ENCODE data around the gene GOSR1.
A peak's percentile ranks its signal among the peaks of the same experiment; 100 is the strongest.
"Not testable (repeated sequence)": the region's sequence is repeated elsewhere in the genome, so short reads cannot be mapped to it uniquely, and the experiment has no call there.

GOSR1 gene

DNA sequence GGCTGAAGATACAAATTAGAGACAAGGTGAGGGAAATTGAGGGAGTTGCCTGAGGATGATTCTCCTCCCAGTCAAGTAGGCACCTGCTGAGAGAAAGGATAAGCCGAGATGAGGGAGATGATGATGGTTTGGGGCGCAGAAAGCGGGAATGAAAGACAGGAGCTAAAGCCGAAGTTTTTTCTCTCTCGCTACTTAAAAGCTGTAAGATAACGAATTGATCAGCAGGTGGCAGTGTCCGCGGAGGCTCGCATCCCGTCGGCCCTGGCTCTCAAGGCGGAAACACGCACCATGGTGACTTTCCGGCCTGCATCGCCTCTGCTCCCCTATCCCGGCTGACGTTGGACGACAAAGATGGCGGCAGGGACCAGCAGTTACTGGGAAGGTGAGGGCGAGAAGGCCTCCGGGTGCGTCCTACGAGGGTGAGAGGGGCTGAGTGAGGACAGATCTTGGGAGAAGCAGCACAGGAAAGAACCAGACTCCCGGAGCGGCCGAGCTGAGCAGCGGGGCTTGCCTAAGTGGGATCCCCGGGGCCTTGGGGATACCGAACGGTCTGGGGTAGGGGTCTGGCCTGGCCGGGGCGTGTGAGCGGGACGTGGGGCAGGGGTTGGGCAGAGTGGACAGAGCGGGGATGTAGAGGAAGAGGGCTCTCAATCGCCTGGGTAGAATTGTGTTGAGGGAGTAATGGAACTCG is at the start of gene GOSR1:
GOSR1 (plus strand) TSS at position 326 of the 691 bp plus-strand sequence; CDS start at position 352, 26 bp downstream.
- DNase-seq (ENCODE audit: low read depth in 2 of 2): peak; percentile 79 to 85

GRCh38 chr17:30427611-30428010 is 49.6 kb upstream of the GOSR1 start:
- no peak for DNase-seq (ENCODE audit: low read depth in 2 of 2)

DNA sequence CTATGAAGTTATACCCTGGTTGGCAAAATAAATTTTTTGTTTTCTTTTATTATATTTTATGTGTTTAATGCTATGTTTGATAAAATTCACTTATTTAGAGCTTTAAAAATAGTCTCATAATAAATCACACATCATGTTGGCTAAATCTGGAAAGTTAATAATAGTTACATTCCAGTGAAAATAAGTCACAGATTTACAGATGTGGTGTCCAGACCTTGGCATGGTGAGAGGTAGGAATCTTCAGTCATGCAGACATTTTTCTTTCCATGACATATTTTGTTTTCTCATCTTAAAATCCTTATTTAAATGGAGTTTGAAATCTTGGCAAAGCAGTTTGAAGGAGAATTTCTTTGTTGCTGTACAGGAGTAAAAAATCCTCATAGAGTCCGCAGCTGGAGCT is 48.1 kb upstream of the GOSR1 start:
- no peak for DNase-seq (ENCODE audit: low read depth in 2 of 2)

DNA sequence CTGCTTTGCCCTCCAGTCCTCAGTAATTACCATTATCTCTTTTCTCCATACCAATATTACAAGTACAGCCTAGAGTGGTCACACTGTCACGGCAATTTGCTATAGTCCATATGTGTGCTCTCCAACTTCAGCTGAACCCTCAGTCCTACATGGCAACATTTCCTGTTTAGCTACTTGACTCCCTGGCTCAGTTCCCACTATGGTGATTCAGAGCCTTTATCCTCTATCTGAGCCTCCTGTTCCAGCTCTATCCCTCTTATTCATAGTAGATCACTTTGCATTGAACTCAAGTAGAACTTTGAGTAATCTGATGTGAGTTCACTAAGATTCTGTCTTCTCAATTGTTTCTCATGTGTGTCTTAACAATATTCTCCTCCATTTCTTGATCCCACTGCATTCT is 43.7 kb upstream of the GOSR1 start:
- no peak for DNase-seq (ENCODE audit: low read depth in 2 of 2)

GRCh38 chr17:30436729-30437128 is 40.5 kb upstream of the GOSR1 start:
- DNase-seq (ENCODE audit: low read depth in 2 of 2): no peak

DNA sequence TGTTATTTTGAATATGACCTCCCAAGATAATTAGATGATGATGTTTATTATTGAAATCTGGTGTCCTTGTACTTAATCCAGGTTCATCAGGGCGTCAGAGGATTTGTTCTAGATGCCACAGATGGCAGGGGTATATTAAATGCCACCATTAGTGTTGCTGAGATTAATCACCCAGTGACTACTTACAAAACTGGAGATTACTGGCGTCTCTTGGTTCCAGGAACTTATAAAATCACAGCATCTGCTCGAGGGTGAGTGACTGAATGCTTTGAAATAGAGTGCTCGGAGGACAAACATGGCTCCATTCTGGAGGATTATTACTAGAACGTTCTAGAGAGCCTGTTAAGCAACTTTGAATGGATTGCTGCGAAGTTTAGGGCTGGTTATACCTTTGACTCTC is 33.5 kb upstream of the GOSR1 start:
- DNase-seq (ENCODE audit: low read depth in 2 of 2): no peak

GRCh38 chr17:30446640-30447039 is 30.6 kb upstream of the GOSR1 start:
- not testable (repeated sequence) for DNase-seq (ENCODE audit: low read depth in 2 of 2)

DNA sequence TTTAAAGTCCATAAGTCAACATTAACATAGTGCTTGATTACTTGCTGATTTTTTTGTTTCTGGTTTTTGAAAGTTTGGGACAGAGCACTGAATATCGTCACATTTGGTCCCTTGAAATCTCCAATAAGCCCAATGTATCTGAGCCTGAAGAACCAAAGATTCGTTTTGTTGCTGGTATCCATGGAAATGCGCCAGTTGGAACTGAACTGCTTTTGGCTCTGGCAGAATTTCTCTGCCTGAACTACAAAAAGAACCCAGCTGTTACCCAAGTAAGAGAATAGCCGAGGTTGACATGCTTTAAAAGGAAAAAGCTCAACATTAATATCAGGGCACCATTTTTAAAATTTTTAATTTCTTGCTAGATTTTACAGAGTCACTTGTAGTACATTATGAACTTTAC is 27.7 kb upstream of the GOSR1 start:
- no peak for DNase-seq (ENCODE audit: low read depth in 2 of 2)

DNA sequence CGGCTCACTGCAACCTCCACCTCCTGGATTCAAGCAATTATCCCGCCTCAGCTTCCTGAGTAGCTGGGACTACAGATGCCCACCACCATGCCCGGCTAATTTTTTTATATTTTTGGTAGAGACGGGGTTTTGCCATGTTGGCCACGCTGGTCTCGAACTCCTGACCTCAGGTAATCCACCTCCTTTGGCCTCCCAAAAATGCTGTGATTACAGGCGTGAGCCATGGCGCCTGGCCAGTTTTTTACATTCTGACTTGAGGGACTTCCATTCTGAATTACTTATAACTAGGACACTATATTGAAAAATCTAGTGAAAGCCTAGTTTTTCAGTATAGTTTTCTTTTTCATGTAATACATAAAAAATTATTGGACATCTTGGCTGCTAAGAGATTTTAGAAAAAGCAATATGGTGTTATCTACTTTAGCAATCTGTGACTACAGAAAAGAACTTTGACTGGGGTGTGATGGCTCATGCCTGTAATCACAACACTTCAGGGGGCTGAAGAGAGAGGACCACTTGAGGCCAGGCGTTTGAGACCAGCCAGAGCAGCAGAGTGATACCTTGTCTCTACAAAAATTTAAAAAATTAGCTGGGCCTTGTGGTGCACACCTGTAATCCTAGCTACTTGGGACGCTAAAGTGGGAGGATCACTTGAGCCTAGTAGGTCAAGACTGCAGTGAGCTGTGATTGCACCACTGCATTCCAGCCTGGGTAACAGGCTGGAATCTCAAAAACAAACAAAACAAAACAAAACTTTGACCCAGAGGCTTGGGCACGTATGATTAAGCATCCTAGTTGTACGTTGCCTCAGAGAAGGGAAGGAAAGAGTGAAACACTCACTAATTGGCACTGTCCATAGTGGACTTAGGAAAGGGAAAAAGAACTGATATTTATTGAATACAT is 26.8 kb upstream of the GOSR1 start:
- no peak for DNase-seq (ENCODE audit: low read depth in 2 of 2)

GRCh38 chr17:30454635-30455034 is 22.6 kb upstream of the GOSR1 start:
- no peak for DNase-seq (ENCODE audit: low read depth in 2 of 2)

GRCh38 chr17:30458371-30458770 is 18.8 kb upstream of the GOSR1 start:
- DNase-seq (ENCODE audit: low read depth in 2 of 2): no peak

DNA sequence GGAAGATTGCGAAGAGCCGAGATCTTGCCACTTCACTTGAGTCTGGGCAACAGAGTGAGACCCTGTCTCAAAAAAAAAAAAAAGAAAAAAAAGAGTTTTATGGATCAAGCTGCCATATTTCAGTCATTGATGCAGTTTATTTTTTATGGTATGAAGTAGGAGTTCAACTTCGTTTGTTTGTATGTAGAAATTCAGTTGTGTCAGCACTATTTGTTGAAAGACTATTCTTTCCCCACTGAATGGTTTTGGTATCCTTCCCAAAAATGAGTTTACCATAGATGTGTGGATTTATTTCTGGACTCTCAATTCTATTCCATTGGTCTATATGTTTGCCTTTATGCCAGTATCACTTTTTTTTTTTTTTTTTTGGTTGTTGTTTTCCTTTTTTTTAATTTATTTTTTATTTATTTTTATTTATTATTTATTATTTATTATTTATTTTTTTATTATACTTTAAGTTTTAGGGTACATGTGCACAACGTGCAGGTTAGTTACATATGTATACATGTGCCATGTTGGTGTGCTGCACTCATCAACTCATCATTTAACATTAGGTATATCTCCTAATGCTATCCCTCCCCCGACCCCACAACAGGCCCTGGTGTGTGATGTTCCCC is 18.3 kb upstream of the GOSR1 start:
- DNase-seq (ENCODE audit: low read depth in 2 of 2): not testable (repeated sequence)

DNA sequence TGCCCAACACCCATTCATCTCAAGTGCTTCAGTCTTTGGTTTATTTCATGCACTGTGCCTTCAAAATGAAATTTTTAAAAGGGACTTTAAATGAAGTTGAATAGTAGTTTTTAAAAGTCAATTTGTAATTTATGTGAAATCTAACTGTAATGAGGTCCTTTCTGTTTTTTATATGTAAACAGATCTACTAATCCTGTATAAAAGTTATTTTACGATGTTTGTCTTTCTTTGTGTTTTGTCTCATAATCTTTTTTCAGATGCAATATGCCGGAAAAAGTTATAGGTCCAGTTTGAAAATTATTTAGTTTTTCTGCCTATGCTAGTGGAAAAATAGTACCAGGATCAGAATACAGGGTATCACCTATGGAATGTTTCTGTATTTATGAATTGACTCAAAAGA is 8.7 kb upstream of the GOSR1 start:
- DNase-seq (ENCODE audit: low read depth in 2 of 2): no peak

GRCh38 chr17:30472238-30472890 is 4.8 kb upstream of the GOSR1 start:
- DNase-seq (ENCODE audit: low read depth in 2 of 2): no peak

DNA sequence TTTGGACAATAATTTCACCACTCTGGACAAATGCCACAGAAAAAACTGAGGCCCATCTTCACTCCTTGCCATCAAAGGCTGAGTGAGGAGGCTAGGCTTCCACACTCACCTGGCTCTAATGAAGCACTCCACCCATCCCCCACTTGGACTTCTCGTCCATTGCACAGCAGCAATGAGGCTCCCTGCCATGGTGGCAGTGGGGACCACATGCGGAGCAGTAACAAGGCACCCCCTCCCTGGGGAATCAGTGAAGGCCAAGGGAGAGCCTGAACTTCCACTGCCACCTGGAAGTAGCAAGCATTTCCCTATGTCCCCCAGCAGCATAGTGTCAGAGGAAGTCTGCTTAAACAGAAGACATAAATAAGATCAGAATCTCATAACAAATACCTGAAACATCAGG is 2.0 kb upstream of the GOSR1 start:
- no peak for DNase-seq (ENCODE audit: low read depth in 2 of 2)

- no peak for DNase-seq (ENCODE audit: low read depth in 2 of 2)
Observed at GRCh38 chr17:30476726-30477082, 504 bp upstream of the GOSR1 start.

GRCh38 chr17:30477774-30478115 is 537 bp downstream of the GOSR1 start:
- DNase-seq (ENCODE audit: low read depth in 2 of 2): no peak

DNA sequence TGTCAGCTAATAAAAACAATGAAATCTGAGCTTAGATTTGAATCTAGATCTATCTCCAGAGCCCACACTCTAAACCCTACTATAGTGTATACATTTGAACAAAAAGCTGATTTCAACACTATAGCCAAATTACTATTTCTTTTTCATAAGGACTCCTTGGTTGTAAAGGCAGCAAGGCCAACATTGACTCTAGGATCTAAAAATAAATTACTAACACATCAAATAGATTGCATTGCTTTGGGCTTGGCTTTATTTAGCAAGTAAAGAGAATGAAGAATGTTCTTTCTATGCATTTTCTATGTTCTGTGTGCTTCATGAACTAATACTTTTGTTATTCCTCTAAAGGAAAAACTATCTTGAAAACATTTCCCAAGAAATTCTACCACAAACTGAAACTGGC is 5.3 kb downstream of the GOSR1 start:
- DNase-seq (ENCODE audit: low read depth in 2 of 2): no peak

- no peak for DNase-seq (ENCODE audit: low read depth in 2 of 2)
Observed at GRCh38 chr17:30483159-30483558, 6.0 kb downstream of the GOSR1 start.

- no peak for DNase-seq (ENCODE audit: low read depth in 2 of 2)
Observed at GRCh38 chr17:30493780-30494179, 16.6 kb downstream of the GOSR1 start.

DNA sequence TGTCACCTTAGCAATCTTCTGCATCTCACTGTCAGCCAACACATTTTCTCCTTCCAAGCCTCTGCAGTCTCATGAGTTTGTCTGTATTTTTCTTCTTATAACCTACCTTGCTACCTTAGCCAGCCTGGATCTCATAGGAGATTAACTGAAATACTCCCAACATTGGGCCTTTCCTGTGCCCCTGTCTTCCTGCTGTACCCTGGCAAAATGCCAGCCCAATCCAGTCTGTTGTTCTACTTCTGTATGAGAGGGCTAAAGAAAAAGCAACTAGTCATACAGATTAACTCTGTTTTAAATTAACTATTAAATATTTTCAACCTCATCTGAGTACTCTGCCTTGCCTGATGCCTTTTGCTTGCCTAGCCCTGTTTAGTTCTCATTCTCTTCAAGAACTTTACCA is 18.4 kb downstream of the GOSR1 start:
- DNase-seq (ENCODE audit: low read depth in 2 of 2): no peak

DNA sequence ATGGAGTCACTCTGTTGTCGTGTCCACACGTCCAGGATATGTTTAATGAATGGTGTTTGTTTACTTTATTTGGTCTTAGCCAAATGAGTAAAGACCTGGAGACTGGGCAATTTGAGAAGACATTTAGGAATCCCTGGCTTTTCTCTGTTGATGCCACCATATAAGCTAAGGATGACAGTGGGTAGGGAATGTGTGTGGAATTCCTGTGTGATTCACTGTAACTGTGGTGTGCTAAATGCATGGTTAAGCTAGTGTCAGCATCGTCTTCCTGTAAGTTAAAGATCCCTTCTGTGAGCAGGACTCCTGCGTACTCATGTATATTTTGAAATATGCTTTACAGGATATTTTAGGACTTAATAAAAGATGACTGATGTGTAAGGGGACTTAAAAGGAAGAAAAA is 26.4 kb downstream of the GOSR1 start:
- DNase-seq (ENCODE audit: low read depth in 2 of 2): no peak

All from stimulated activated CD8-positive, alpha-beta memory T cell treated with anti-CD3 and anti-CD28 coated beads, Interleukin-2, amount 100 ng/mL, for 1 hour (primary cell).